T1000 (cell line): ENCODE results near the gene NBPF4.
"Not testable (repeated sequence)": the region's sequence is repeated elsewhere in the genome, so short reads cannot be mapped to it uniquely, and the experiment has no call there.

Experiments used
- DNase-seq: peaks from one replicate; lab custom pipeline; 2025; ENCODE audit warnings: mixed read lengths; lab: John Stamatoyannopoulos, UW

Gene NBPF4, protein sequence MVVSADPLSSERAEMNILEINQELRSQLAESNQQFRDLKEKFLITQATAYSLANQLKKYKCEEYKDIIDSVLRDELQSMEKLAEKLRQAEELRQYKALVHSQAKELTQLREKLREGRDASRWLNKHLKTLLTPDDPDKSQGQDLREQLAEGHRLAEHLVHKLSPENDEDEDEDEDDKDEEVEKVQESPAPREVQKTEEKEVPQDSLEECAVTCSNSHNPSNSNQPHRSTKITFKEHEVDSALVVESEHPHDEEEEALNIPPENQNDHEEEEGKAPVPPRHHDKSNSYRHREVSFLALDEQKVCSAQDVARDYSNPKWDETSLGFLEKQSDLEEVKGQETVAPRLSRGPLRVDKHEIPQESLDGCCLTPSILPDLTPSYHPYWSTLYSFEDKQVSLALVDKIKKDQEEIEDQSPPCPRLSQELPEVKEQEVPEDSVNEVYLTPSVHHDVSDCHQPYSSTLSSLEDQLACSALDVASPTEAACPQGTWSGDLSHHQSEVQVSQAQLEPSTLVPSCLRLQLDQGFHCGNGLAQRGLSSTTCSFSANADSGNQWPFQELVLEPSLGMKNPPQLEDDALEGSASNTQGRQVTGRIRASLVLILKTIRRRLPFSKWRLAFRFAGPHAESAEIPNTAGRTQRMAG

GRCh38 chr1:108243976-108244375 is at the start of gene NBPF4:
NBPF4 (minus strand) TSS chr1:108244076; CDS start chr1:108243761, 315 bp downstream.
- not testable (repeated sequence) for DNase-seq

GRCh38 chr1:108282528-108283257 is 38.8 kb upstream of the NBPF4 start:
- not testable (repeated sequence) for DNase-seq

GRCh38 chr1:108272485-108273327 is 28.8 kb upstream of the NBPF4 start:
- DNase-seq: not testable (repeated sequence)

DNA sequence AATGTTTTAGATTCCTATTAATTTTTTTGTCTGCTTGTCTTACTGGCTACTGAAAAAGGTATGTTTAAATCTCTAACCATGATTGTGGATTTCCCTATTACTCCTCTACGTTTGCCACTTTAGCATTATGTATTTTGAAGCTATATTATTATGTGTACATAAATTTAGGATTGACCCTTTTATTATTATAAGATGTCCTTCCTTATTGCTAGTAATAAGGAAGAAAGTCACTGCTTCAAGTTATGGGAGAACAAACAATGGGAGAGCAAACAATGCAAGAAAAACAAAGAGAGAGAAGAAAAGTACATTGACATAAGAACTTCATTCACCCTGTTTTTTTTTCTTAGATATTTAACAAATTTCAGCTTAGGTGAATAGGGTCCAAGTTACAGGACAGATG is 23.2 kb upstream of the NBPF4 start:
- not testable (repeated sequence) for DNase-seq

- not testable (repeated sequence) for DNase-seq
Observed at GRCh38 chr1:108261967-108262366, 18.1 kb upstream of the NBPF4 start.

GRCh38 chr1:108261519-108261918 is 17.6 kb upstream of the NBPF4 start:
- not testable (repeated sequence) for DNase-seq

DNA sequence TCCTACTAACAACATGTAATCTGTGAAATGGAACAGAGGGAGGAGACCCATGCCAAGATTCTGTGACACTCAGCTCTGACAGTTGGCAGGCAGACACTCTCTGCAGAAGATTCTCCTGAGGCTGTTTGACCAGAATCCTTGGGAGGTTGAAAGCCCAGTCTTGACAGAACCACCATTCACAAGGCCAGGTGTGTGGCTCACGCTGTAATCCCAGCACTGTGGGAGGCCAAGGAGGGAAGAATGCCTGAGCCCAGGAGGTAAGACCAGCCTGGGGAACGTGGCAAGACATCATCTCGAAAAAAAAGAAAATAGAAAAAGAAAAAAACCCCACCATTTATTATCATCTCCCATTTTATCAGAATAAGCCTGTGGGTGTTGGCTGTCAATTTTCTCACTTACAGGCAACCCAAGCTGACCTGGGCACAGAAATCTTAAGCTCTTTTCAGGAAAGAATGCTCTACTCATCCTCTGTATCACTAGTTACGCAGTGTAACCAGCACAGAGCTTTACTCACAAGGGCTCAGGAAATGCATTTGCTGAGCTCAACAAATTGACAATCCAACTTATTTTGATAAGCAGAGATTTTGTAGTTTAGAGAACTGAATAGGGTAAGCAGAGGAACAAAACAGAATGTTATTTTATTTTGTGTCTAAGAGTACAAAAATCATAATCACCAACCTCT is 16.8 kb upstream of the NBPF4 start:
- DNase-seq: not testable (repeated sequence)

GRCh38 chr1:108255426-108255825 is 11.6 kb upstream of the NBPF4 start:
- not testable (repeated sequence) for DNase-seq

- not testable (repeated sequence) for DNase-seq
Observed at GRCh38 chr1:108239426-108239825, 4.5 kb downstream of the NBPF4 start.

DNA sequence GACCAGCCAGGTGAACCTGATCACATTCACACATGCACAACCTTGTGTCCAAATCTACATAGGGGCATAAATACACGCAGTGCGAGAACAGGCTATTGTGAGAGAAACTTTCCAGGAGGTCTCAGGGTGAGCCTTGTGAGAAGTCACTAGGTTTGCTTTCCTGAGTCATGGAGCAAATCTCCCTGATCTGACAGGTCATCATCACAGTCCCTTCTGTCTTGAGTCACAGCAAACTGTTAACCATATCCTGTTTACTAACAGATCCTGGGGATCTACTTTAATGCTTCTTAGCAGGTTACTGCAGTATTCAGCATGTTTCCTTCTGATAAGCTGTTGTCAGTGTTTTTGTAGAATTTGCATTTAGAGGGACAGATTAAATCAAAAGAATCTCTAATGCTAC is 8.6 kb downstream of the NBPF4 start:
- DNase-seq: not testable (repeated sequence)

DNA sequence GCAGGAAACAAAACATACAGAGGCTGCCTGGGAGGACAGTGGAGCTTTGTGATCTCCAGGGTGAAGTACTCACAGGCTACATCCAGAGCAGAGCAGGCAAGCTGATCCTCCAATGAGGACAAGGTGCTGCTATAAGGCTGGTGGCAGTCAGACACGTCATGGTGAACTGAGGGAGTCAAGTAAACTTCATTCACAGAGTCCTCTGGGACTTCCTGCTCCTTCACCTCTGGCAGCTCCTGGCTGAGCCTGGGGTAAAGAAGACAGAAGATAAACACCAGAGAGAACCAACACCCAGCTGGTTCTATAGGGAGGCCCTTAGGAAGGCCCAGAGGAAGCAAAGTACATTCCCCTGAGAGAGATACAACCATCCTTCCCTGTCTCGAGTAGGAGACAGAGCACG is 11.7 kb downstream of the NBPF4 start:
- DNase-seq: not testable (repeated sequence)

- not testable (repeated sequence) for DNase-seq
Observed at GRCh38 chr1:108229976-108230375, 13.9 kb downstream of the NBPF4 start.

DNA sequence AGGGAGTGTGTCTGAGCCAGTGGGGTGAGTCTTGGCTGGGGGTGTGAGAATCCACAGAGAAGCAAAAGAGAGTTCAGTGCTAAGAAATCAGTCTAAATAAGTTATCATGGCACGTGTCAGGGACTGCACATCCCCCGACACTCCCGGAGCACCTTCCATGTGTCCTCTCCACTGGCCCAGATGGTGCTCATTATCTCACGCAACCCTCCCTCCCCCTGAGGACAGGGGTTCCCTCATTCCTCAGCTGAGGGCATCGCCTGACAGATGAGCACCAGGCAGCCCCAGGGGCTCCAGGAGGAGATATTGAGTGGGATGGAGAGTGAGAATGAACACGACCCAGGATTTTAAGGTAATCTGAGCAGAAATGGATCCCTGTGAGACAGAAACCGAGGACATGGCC is 16.1 kb downstream of the NBPF4 start:
- DNase-seq: not testable (repeated sequence)

DNA sequence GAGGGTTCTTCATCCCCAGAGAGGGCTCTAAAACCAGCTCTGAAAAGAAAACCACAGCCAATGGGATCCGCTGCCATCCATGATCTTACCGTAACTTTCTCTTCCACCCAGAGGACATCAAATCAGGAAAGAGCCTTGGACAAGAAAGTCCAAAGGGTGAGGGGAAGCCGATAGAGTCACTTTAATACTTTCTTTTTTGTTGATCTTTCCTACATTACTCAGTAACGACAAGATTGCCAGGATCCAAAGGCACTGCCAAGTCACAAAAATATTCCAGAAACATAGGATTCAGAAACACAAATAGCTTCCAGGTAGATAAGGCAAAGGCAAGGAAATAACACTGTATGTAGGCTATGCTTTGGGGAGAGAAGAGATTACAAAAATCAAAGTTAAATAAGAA is 17.0 kb downstream of the NBPF4 start:
- DNase-seq: not testable (repeated sequence)

DNA sequence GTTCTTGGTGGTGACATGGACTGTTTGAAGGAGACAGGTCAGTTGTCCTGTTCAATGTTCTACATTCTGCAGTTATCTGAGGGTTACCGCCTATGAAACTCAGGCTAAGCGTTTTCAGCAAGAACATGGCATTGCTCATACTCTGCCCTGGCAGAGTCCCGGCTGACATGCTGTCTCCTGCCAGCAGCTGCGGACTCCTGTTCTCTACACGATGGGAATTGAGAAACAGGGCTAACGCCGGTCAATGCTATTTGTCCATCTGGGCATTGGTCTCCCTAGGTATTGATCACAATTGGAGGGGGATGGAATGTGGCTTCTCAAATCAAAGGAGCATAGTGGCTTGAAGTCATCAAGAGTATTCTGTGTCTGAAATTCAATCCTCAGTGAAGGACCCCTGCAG is 20.6 kb downstream of the NBPF4 start:
- not testable (repeated sequence) for DNase-seq

DNA sequence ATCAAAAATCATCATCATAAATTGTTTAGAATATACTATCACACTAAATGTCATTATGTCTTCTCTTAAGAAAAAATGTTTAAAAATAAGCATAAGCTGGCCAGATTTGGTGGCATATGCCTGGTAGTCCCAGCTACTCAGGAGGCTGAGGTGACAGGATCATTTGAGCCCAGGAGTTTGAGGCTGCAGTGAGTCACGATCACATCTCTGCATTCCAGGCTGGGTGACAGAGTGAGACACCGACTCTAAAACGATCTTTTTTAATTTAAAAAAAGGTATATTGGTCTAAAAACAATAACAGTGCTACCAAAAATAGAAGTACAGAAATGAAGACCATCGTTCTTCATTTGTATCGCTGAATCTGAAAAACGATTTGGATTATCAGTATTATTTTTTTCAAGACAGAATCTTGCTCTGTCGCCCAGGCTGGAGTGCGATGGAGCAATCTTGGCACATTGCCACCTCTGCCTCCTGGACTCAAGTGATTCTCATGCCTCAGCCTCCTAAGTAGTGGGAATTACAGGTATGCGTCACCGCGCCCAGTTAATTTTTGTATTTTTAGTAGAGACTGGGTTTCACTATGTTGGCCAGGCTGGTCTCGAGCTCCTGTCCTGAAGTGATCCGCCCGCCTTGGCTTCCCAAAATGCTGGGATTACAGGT is 26.2 kb downstream of the NBPF4 start:
- not testable (repeated sequence) for DNase-seq

GRCh38 chr1:108217007-108217406 is 26.9 kb downstream of the NBPF4 start:
- not testable (repeated sequence) for DNase-seq

- DNase-seq: not testable (repeated sequence)
Observed at GRCh38 chr1:108216028-108216890, 27.6 kb downstream of the NBPF4 start.
